Measurements from ENCODE around the gene LRRC74A.

- TF ChIP-seq CTCF (IDR thresholded peaks at IDR 0.05) (no peak), POLR2A (IDR thresholded peaks at IDR 0.05) (no peak)
Observed at GRCh38 chr14:76918256-76918781, 92.1 kb downstream of the LRRC74A start.

Data from thyroid gland (tissue), 4 donors.